ENCODE results near the gene CD200R1.

Gene CD200R1

GRCh38 chr3:112884678-112885290 lies 90.1 kb downstream of the CD200R1 start:
- H3K9me3 Mint-ChIP-seq = no peaks in the 10 kb centered on the region
- H3K4me3 Mint-ChIP-seq = no peak overlapping the region
- H3K4me1 Mint-ChIP-seq = no peaks in the 10 kb centered on the region
- ATAC-seq (no peak), DNase-seq (ENCODE audit: low spot score in 2 of 2) (no peak)
- H3K27ac Mint-ChIP-seq = no peak overlapping the region
- H3K36me3 Mint-ChIP-seq = no peaks in the 10 kb centered on the region

DNA sequence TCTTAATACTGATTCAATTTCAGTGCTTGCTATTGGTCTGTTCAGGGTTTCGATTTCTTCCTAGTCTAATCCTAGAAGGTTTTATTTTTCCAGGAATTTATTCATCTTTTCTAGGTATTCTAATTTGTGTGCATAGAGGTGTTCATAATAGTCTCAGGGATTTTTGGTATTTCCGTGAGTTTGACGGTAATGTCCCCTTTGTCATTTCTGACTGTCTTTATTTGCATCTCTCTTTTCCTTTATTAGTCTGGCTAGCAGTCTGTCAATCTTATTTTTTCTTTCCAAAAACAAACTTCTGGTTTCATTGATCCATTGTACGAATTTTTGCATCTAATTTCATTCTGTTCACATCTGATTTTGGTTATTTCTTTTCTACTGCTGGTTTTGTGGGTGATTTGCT lies 93.0 kb downstream of the CD200R1 start:
- no peak for ATAC-seq
- DNase-seq (ENCODE audit: low spot score in 2 of 2) = no peak
- Mint-ChIP-seq H3K36me3 (no peaks in the 10 kb centered on the region), H3K4me1 (no peaks in the 10 kb centered on the region), H3K4me3 (no peak overlapping the region), H3K9me3 (no peaks in the 10 kb centered on the region), H3K27ac (no peak overlapping the region)

GRCh38 chr3:112875561-112875960 lies 99.3 kb downstream of the CD200R1 start:
- no peak overlapping the region for H3K27ac Mint-ChIP-seq

DNA sequence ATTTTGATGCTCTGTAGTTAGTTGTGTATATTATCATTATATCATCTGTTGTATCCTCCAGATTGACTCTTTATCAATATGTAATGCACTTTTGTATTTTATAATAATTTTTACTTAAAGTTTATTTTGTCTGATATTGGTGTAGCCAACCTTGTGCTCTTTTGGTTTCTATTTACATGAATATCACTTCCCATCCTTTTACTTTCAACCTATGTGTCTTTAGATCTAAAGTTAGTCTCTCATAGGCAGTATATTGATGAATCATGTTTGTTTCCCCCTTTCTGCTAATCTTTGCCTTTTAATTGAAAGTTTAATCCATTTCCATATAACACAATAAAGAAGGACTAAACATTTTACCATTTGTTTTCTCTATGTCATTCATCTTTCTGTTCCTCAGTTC lies 100.2 kb downstream of the CD200R1 start:
- DNase-seq (ENCODE audit: low spot score in 2 of 2) = no peak
- H3K9me3 Mint-ChIP-seq = peaks cover 10% of the 10 kb centered on the region
- peaks cover under 1% of the 10 kb centered on the region for H3K4me1 Mint-ChIP-seq
- peaks cover 1% of the 10 kb centered on the region for H3K36me3 Mint-ChIP-seq
- H3K4me3 Mint-ChIP-seq = no peak overlapping the region
- no peak overlapping the region for H3K27ac Mint-ChIP-seq
- ATAC-seq = no peak

More at GRCh38 chr3:112875561-112875960, 99.3 kb downstream of the CD200R1 start:
- H3K9me3 Mint-ChIP-seq = peaks cover 5% of the 10 kb centered on the region
- DNase-seq (ENCODE audit: low spot score in 2 of 2) (no peak), ATAC-seq (no peak)
- no peaks in the 10 kb centered on the region for H3K36me3 Mint-ChIP-seq
- H3K4me3 Mint-ChIP-seq = no peak overlapping the region
- no peaks in the 10 kb centered on the region for H3K4me1 Mint-ChIP-seq

DNA sequence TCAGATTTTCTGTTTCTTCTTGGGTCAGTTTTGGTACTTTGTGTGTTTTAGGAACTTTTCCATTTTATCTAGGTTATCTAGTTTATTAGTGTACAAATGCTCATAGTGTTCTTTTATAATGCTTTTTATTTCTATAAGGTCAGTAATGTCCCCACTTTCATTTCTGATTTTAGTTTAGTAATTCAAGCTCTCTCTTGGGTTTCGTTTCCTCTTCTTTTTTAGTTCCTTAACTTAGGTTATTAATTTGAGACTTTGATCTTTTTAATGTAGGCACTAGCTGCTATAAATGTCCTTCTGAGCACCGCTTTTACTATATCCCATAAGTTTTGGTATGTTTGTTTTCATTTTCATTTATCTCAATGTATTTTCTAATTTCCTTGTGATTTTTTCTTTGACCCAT lies 101.3 kb downstream of the CD200R1 start:
- no peak overlapping the region for H3K27ac Mint-ChIP-seq
- peaks cover 6% of the 10 kb centered on the region for H3K4me1 Mint-ChIP-seq
- no peak overlapping the region for H3K4me3 Mint-ChIP-seq
- no peak for DNase-seq (ENCODE audit: low spot score in 2 of 2)
- ATAC-seq = no peak
- H3K9me3 Mint-ChIP-seq = peaks cover 14% of the 10 kb centered on the region
- peaks cover 5% of the 10 kb centered on the region for H3K36me3 Mint-ChIP-seq

GRCh38 chr3:112871735-112872134 lies 103.2 kb downstream of the CD200R1 start:
- Mint-ChIP-seq H3K27ac (no peak overlapping the region), H3K9me3 (peaks cover 14% of the 10 kb centered on the region), H3K4me1 (peaks cover 6% of the 10 kb centered on the region), H3K4me3 (no peak overlapping the region), H3K36me3 (peaks cover 5% of the 10 kb centered on the region)
- DNase-seq (ENCODE audit: low spot score in 2 of 2) (no peak), ATAC-seq (no peak)
